ENCODE measurements around the gene TRIM62. TPM values are rescaled to one million over a fixed set of nuclear protein-coding genes. Genes with fewer than 3 reads are reported as not detected.

TRIM62 gene
- total RNA-seq, 1 donor from 2014 or later: 10.8 TPM

DNA sequence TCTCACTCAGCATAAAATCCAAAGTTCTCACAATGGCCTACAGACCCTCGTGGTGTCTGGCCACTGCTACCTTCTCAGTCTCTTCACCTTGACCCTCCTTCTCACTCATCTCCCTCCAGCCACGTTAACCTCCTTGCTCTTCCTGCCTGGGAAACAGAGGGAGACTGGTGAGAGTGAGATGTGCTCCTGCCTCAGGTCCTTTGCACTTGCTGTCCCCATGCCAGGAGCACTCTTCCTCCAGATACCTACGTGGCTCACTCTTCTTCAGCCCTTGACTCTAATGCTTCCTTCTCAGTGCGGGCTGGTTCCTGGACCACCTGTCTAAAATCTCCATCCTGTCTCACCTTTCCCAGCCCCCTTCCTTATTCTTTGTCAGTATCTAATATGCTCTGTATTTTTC lies 24.7 kb downstream of the TRIM62 start:
- Mint-ChIP-seq H3K9me3 (ENCODE audit: unreplicated experiment) (peaks cover 1% of the 10 kb centered on the region), H3K27me3 (ENCODE audit: low read depth, unreplicated experiment) (no peaks in the 10 kb centered on the region), H3K4me1 (ENCODE audit: low read depth, unreplicated experiment) (peaks cover 13% of the 10 kb centered on the region), H3K27ac (ENCODE audit: unreplicated experiment) (no peak overlapping the region), H3K36me3 (ENCODE audit: low read depth, unreplicated experiment) (peaks cover 28% of the 10 kb centered on the region), H3K4me3 (ENCODE audit: unreplicated experiment) (no peak overlapping the region)
- Histone ChIP-seq H3K27me3 (ENCODE audit: insufficient read depth, low read length) (no peaks in the 10 kb centered on the region), H3K4me2 (ENCODE audit: low read length) (no peak overlapping the region), H3K27ac (ENCODE audit: low read depth, low read length) (no peak overlapping the region), H4K20me1 (ENCODE audit: insufficient read depth, low read length) (no peaks in the 10 kb centered on the region), H3K36me3 (ENCODE audit: insufficient read depth, low read length) (peaks cover 3% of the 10 kb centered on the region), H3K9me3 (ENCODE audit: insufficient read depth, low read depth, low read length) (no peaks in the 10 kb centered on the region), H2AFZ (ENCODE audit: low read depth, low read length) (no peak overlapping the region), H3K9ac (ENCODE audit: low read length) (no peak overlapping the region), H3K4me1 (ENCODE audit: insufficient read depth, low read length) (peaks cover 28% of the 10 kb centered on the region), H3K79me2 (ENCODE audit: insufficient read depth, low read length) (no peaks in the 10 kb centered on the region), H3K4me3 (ENCODE audit: insufficient read depth, low read depth, low read length) (no peak overlapping the region)
- DNase-seq (ENCODE audit: low read depth): no peak
- no peak for FAIRE-seq
- TF ChIP-seq EZH2 (IDR thresholded peaks at IDR 0.05; ENCODE audit: insufficient read depth, low read length): no peak
- TF ChIP-seq, protein P1, sequence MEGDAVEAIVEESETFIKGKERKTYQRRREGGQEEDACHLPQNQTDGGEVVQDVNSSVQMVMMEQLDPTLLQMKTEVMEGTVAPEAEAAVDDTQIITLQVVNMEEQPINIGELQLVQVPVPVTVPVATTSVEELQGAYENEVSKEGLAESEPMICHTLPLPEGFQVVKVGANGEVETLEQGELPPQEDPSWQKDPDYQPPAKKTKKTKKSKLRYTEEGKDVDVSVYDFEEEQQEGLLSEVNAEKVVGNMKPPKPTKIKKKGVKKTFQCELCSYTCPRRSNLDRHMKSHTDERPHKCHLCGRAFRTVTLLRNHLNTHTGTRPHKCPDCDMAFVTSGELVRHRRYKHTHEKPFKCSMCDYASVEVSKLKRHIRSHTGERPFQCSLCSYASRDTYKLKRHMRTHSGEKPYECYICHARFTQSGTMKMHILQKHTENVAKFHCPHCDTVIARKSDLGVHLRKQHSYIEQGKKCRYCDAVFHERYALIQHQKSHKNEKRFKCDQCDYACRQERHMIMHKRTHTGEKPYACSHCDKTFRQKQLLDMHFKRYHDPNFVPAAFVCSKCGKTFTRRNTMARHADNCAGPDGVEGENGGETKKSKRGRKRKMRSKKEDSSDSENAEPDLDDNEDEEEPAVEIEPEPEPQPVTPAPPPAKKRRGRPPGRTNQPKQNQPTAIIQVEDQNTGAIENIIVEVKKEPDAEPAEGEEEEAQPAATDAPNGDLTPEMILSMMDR (IDR thresholded peaks at IDR 0.05; ENCODE audit: insufficient read depth, low read depth, low read length): no peak

DNA sequence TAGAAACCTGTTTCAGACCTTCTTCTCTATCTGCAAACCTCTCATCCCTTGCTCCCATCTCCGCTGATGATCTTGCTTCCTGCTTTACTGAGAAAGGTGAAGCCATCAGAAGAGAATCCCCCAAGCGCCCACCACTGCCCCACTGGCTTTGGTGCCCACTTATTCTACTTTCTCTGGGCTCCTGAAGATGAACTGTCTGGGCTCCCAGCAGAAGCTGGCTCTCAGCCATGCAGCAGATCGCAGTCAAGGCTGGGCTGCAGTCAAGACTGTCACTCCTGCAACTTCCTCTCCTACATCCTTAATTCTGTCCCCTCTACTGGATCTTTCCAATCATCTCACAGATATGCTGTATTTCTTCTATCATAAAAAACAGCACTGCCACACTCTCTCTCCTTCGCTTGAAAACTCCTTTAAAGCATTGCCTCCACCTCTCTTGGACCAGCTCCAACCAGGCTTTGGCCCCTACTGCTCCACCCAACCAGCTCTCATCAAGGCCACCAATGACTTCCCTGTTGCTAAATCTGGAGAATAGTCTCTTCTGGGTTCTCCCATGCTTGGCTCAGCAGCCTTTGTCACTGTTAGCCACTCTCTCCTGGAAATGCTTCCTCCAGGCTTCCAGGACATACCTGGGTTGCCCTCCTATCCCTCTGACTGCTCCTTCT lies 25.8 kb downstream of the TRIM62 start:
- peaks cover 3% of the 10 kb centered on the region for H3K36me3 ChIP-seq (ENCODE audit: insufficient read depth, low read length)
- H3K27me3 Mint-ChIP-seq (ENCODE audit: low read depth, unreplicated experiment): no peaks in the 10 kb centered on the region
- H4K20me1 ChIP-seq (ENCODE audit: insufficient read depth, low read length): no peaks in the 10 kb centered on the region
- H3K36me3 Mint-ChIP-seq (ENCODE audit: low read depth, unreplicated experiment): peaks cover 27% of the 10 kb centered on the region
- H3K27ac ChIP-seq (ENCODE audit: low read depth, low read length): no peak overlapping the region
- no peak overlapping the region for H3K4me3 ChIP-seq (ENCODE audit: insufficient read depth, low read depth, low read length)
- peaks cover 17% of the 10 kb centered on the region for H3K4me1 ChIP-seq (ENCODE audit: insufficient read depth, low read length)
- peak overlapping the region; percentile 31 for H3K4me3 Mint-ChIP-seq (ENCODE audit: unreplicated experiment)
- no peak overlapping the region for H3K9ac ChIP-seq (ENCODE audit: low read length)
- H3K9me3 ChIP-seq (ENCODE audit: insufficient read depth, low read depth, low read length): no peaks in the 10 kb centered on the region
- H2AFZ ChIP-seq (ENCODE audit: low read depth, low read length): no peak overlapping the region
- FAIRE-seq (no peak), DNase-seq (ENCODE audit: low read depth) (no peak)
- no peak overlapping the region for H3K4me2 ChIP-seq (ENCODE audit: low read length)
- no peaks in the 10 kb centered on the region for H3K27me3 ChIP-seq (ENCODE audit: insufficient read depth, low read length)
- H3K79me2 ChIP-seq (ENCODE audit: insufficient read depth, low read length): no peaks in the 10 kb centered on the region
- TF ChIP-seq, protein P1 (IDR thresholded peaks at IDR 0.05; ENCODE audit: insufficient read depth, low read depth, low read length): no peak
- no peak for TF ChIP-seq EZH2 (IDR thresholded peaks at IDR 0.05; ENCODE audit: insufficient read depth, low read length)
- H3K4me1 Mint-ChIP-seq (ENCODE audit: low read depth, unreplicated experiment): peaks cover 19% of the 10 kb centered on the region
- peaks cover 1% of the 10 kb centered on the region for H3K9me3 Mint-ChIP-seq (ENCODE audit: unreplicated experiment)
- H3K27ac Mint-ChIP-seq (ENCODE audit: unreplicated experiment): no peak overlapping the region

DNA sequence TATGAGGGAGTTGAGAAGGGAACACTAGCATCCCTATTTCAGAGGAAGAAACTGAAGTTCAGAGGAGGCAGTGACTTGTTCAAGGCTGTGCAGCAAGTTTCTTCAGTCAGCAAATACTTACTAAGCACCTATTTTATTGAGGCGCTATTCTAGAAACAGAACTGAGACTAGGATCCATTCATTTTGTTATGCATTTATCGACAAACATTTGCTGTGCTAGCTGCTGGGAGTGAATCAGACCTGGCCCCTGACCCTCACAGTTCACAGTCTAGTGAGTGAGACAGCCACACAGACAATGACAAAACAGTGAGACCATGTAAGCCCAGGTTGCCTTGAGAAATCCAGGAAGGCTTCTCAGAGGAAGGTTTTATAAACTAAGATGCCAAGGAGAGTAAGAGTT lies 28.2 kb downstream of the TRIM62 start:
- Histone ChIP-seq H3K27ac (ENCODE audit: low read depth, low read length) (no peak overlapping the region), H3K4me1 (ENCODE audit: insufficient read depth, low read length) (peaks cover 12% of the 10 kb centered on the region), H3K79me2 (ENCODE audit: insufficient read depth, low read length) (no peaks in the 10 kb centered on the region), H3K4me2 (ENCODE audit: low read length) (peak overlapping the region; percentile 19), H3K27me3 (ENCODE audit: insufficient read depth, low read length) (no peaks in the 10 kb centered on the region), H4K20me1 (ENCODE audit: insufficient read depth, low read length) (no peaks in the 10 kb centered on the region), H3K36me3 (ENCODE audit: insufficient read depth, low read length) (peaks cover 5% of the 10 kb centered on the region), H3K9me3 (ENCODE audit: insufficient read depth, low read depth, low read length) (no peaks in the 10 kb centered on the region), H3K9ac (ENCODE audit: low read length) (no peak overlapping the region), H2AFZ (ENCODE audit: low read depth, low read length) (no peak overlapping the region), H3K4me3 (ENCODE audit: insufficient read depth, low read depth, low read length) (no peak overlapping the region)
- Mint-ChIP-seq H3K4me1 (ENCODE audit: low read depth, unreplicated experiment) (peaks cover 30% of the 10 kb centered on the region), H3K27me3 (ENCODE audit: low read depth, unreplicated experiment) (no peaks in the 10 kb centered on the region), H3K36me3 (ENCODE audit: low read depth, unreplicated experiment) (peaks cover 33% of the 10 kb centered on the region), H3K9me3 (ENCODE audit: unreplicated experiment) (peaks cover 1% of the 10 kb centered on the region), H3K27ac (ENCODE audit: unreplicated experiment) (no peak overlapping the region), H3K4me3 (ENCODE audit: unreplicated experiment) (no peak overlapping the region)
- DNase-seq (ENCODE audit: low read depth): no peak
- no peak for TF ChIP-seq EZH2 (IDR thresholded peaks at IDR 0.05; ENCODE audit: insufficient read depth, low read length)
- no peak for FAIRE-seq

Data from astrocyte (in vitro differentiated cells and primary cell).